GM12801 (cell line): ENCODE results near the gene KCTD16.

Experiments used
- TF ChIP-seq, protein P1 (sequence below): IDR thresholded peaks from one replicate; pipeline ENCODE4 v1.5.1; 2011; ENCODE audit warnings: control low read depth; ENCODE audit not compliant: insufficient read length; ENCODE audit errors: extremely low read depth

KCTD16 gene

DNA sequence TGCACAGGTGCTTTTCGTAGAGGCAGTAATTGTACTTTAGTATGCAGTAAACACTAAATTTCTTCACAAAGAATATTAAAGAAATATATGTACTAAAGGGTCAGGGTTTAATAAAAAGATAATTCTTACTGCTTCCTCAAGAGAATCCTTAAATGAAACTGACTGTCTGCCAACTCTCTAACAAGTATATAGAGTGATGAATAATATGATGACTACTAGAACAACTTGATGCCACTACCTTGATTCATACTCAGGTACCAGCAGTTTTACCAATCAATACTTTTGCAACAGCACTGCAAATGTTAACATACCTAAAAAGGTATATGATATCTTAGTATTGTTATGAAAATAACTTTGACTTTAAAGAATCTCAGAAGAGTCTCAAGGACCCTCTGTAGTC, 4.0 kb upstream of the KCTD16 start:
- TF ChIP-seq, protein P1, sequence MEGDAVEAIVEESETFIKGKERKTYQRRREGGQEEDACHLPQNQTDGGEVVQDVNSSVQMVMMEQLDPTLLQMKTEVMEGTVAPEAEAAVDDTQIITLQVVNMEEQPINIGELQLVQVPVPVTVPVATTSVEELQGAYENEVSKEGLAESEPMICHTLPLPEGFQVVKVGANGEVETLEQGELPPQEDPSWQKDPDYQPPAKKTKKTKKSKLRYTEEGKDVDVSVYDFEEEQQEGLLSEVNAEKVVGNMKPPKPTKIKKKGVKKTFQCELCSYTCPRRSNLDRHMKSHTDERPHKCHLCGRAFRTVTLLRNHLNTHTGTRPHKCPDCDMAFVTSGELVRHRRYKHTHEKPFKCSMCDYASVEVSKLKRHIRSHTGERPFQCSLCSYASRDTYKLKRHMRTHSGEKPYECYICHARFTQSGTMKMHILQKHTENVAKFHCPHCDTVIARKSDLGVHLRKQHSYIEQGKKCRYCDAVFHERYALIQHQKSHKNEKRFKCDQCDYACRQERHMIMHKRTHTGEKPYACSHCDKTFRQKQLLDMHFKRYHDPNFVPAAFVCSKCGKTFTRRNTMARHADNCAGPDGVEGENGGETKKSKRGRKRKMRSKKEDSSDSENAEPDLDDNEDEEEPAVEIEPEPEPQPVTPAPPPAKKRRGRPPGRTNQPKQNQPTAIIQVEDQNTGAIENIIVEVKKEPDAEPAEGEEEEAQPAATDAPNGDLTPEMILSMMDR, result no peak

DNA sequence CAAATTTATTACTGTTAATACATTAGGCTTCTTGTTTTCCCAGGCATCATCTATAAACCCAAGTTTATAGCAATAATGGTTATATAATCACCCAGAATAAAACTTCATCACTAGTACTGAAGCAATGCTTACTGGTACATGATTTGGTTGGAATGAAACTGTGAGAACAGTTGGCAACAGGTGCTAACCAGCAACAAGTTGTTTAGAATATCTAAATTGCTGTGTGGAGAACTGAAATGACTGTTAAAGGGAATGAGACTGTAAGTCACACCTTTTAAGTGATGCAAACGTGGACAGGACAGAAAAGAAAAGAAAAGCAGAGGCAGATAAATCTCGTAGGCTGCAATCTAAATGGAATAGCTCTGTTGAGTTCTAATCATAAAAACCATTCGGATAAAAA, 2.7 kb upstream of the KCTD16 start:
- TF ChIP-seq, protein P1, result no peak

GRCh38 chr5:144169904-144170275, 783 bp upstream of the KCTD16 start:
- TF ChIP-seq, protein P1, result no peak

GRCh38 chr5:144173766-144174165, 3.1 kb downstream of the KCTD16 start:
- TF ChIP-seq, protein P1, result no peak

DNA sequence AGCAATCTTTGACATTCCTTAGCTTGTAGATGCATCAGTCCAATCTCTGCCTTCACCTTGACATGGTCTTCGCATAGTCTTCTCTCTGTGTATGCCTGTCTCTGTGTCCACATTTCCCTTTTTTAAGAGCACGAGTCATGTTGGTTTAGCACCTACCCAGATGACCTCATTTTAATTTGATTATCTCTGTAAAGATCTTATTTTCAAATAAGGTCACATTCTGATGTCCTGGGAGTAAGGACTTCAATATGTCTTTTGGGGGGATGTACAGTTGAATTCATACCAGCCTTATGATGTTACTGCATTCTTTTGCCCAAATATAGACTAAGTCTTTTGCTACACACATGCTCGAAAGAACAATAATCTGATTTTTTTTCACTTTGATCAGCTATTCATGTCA, 6.9 kb downstream of the KCTD16 start:
- TF ChIP-seq, protein P1, result no peak

DNA sequence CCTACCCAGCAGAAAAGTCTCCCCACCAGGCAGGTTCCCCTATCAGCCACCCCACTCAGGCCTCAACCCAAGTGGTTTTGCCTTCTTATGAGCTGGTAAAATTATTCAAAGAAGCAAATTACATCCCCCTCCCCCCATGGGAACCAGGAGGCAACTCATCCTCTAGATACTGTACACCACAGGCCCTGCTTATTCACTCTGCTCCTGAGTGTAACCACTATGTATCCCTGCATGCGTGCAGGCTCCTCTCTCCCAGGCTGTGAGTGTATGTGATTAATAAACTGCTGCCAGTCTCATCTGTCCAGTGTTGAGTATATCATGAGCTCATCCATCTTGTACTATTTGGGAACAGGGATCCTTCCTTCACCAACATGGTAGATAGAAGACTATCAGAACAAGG, 8.6 kb downstream of the KCTD16 start:
- TF ChIP-seq, protein P1, result no peak

GRCh38 chr5:144183254-144183889, 12.7 kb downstream of the KCTD16 start:
- TF ChIP-seq, protein P1, result no peak

DNA sequence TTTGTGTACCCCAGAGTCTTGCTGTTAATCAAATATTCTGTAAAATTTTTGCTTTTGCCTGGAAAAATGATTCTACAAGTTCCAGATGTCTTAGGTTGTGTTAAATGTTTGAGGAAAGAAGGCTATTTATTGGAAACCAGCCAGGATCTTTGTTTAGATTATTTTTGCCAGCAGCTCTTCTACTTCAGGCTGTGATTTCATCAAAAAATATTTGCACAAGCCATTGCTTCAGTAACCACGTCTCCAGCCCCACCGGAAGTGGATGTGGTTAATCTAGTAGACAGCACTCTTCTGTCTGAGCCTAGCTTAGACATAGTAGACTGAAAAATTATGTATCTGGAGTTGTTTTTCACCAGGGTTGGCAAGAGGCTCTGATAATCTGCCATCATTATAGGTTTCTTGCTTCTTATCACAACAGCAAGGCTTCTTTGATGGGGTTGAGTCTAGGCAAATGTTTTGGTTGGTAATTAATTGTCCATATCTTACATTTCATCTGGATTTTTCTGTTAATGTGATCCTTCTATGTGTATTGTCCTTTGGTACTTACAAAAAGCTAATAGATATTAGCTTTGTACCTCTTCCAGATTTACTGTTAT, 17.1 kb downstream of the KCTD16 start:
- TF ChIP-seq, protein P1, result no peak
